Measurements from ENCODE around the gene FUCA2. TPM values are rescaled to one million over a fixed set of nuclear protein-coding genes. Genes with fewer than 3 reads are reported as not detected.

The FUCA2 gene
- total and polyA plus RNA-seq, 4 donors, result 24.8 to 79.3 (median 41.5) TPM

DNA sequence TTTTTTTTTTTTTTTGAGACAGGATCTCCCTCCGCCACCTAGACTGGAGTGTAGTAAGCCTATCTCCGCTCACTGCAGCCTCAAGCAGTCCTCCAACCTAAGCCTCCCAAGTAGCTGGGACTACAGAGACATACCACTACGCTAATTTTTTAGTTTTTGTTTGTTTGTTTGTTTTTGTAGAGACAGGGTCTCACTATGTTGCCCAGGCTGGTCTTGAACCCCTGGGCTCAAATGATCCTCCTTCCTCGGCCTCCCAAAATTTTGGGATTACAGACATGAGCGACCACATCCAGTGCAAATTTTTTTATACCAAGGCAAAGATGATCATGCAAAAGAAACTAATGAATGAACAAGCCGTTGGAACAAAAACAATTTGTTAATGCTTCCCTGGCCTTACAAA is 5.3 kb downstream of the FUCA2 start:
- Histone ChIP-seq H3K9ac (ENCODE audit: insufficient read depth in 1 of 2, low read length in 2 of 2) (no peak overlapping the region), H3K27me3 (ENCODE audit: control insufficient read depth in 3 of 3, insufficient read depth in 3 of 3, low read length in 2 of 3) (no peaks in the 10 kb centered on the region), H3K27ac (ENCODE audit: low read depth in 1 of 2, low read length in 1 of 2) (no peak overlapping the region), H3K4me3 (no peak overlapping the region), H3K9me3 (ENCODE audit: control insufficient read depth in 4 of 4, insufficient read depth in 3 of 4, low read length in 3 of 4) (no peaks in the 10 kb centered on the region), H3K36me3 (ENCODE audit: control insufficient read depth in 4 of 4, insufficient read depth in 4 of 4, low read length in 4 of 4) (peaks cover 9 to 30% (median 13%) of the 10 kb centered on the region in 4 donors), H3K4me1 (ENCODE audit: control insufficient read depth in 5 of 5, insufficient read depth in 5 of 5, low read length in 5 of 5) (peaks cover 0 to 12% (median 4%) of the 10 kb centered on the region in 5 donors)
- DNase-seq (no peak), ATAC-seq (ENCODE audit: insufficient read depth, low FRiP score) (no peak)
- TF ChIP-seq, protein P1, sequence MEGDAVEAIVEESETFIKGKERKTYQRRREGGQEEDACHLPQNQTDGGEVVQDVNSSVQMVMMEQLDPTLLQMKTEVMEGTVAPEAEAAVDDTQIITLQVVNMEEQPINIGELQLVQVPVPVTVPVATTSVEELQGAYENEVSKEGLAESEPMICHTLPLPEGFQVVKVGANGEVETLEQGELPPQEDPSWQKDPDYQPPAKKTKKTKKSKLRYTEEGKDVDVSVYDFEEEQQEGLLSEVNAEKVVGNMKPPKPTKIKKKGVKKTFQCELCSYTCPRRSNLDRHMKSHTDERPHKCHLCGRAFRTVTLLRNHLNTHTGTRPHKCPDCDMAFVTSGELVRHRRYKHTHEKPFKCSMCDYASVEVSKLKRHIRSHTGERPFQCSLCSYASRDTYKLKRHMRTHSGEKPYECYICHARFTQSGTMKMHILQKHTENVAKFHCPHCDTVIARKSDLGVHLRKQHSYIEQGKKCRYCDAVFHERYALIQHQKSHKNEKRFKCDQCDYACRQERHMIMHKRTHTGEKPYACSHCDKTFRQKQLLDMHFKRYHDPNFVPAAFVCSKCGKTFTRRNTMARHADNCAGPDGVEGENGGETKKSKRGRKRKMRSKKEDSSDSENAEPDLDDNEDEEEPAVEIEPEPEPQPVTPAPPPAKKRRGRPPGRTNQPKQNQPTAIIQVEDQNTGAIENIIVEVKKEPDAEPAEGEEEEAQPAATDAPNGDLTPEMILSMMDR (IDR thresholded peaks at IDR 0.05; ENCODE audit: control extremely low read depth, extremely low read depth), result no peak
- WGBS, 2 donors, result 98% methylated on average over 6 of the region's 6 CpGs

GRCh38 chr6:143505537-143505936 is 6.0 kb downstream of the FUCA2 start:
- no peaks in the 10 kb centered on the region for H3K9me3 ChIP-seq (ENCODE audit: control insufficient read depth in 4 of 4, insufficient read depth in 3 of 4, low read length in 3 of 4)
- no peaks in the 10 kb centered on the region for H3K27me3 ChIP-seq (ENCODE audit: control insufficient read depth in 3 of 3, insufficient read depth in 3 of 3, low read length in 2 of 3)
- TF ChIP-seq, protein P1 (IDR thresholded peaks at IDR 0.05; ENCODE audit: control extremely low read depth, extremely low read depth), result no peak
- H3K4me1 ChIP-seq (ENCODE audit: control insufficient read depth in 5 of 5, insufficient read depth in 5 of 5, low read length in 5 of 5), result peaks cover 0 to 5% (median 3%) of the 10 kb centered on the region in 5 donors
- peaks cover 10 to 33% (median 15%) of the 10 kb centered on the region in 4 donors for H3K36me3 ChIP-seq (ENCODE audit: control insufficient read depth in 4 of 4, insufficient read depth in 4 of 4, low read length in 4 of 4)
- no peak overlapping the region for H3K9ac ChIP-seq (ENCODE audit: insufficient read depth in 1 of 2, low read length in 2 of 2)
- 88 to 100% methylated on average over 2 of the region's 2 CpGs for WGBS, 2 donors
- no peak for DNase-seq
- H3K27ac ChIP-seq (ENCODE audit: low read depth in 1 of 2, low read length in 1 of 2), result no peak overlapping the region
- no peak for ATAC-seq (ENCODE audit: insufficient read depth, low FRiP score)
- no peak overlapping the region for H3K4me3 ChIP-seq

GRCh38 chr6:143505111-143505510 is 6.4 kb downstream of the FUCA2 start:
- no peak for DNase-seq
- Histone ChIP-seq H3K36me3 (ENCODE audit: control insufficient read depth in 4 of 4, insufficient read depth in 4 of 4, low read length in 4 of 4) (peaks cover 10 to 36% (median 18%) of the 10 kb centered on the region in 4 donors), H3K4me1 (ENCODE audit: control insufficient read depth in 5 of 5, insufficient read depth in 5 of 5, low read length in 5 of 5) (peaks cover 0 to 5% (median 0%) of the 10 kb centered on the region in 5 donors), H3K9me3 (ENCODE audit: control insufficient read depth in 4 of 4, insufficient read depth in 3 of 4, low read length in 3 of 4) (no peaks in the 10 kb centered on the region), H3K9ac (ENCODE audit: insufficient read depth in 1 of 2, low read length in 2 of 2) (no peak overlapping the region), H3K27me3 (ENCODE audit: control insufficient read depth in 3 of 3, insufficient read depth in 3 of 3, low read length in 2 of 3) (no peaks in the 10 kb centered on the region), H3K4me3 (no peak overlapping the region), H3K27ac (ENCODE audit: low read depth in 1 of 2, low read length in 1 of 2) (no peak overlapping the region)
- 85 to 97% methylated on average over 5 of the region's 5 CpGs for whole genome bisulfite sequencing, 2 donors
- TF ChIP-seq, protein P1 (IDR thresholded peaks at IDR 0.05; ENCODE audit: control extremely low read depth, extremely low read depth), result no peak
- no peak for ATAC-seq (ENCODE audit: insufficient read depth, low FRiP score)

- DNase-seq (no peak), ATAC-seq (ENCODE audit: insufficient read depth, low FRiP score) (no peak)
- H3K9me3 ChIP-seq (ENCODE audit: control insufficient read depth in 4 of 4, insufficient read depth in 3 of 4, low read length in 3 of 4), result no peaks in the 10 kb centered on the region
- no peak overlapping the region for H3K9ac ChIP-seq (ENCODE audit: insufficient read depth in 1 of 2, low read length in 2 of 2)
- WGBS, 2 donors, result 81 to 82% methylated on average over 1 of the region's 1 CpG
- H3K4me3 ChIP-seq, result no peak overlapping the region
- peaks cover 0 to 3% (median 0%) of the 10 kb centered on the region in 5 donors for H3K4me1 ChIP-seq (ENCODE audit: control insufficient read depth in 5 of 5, insufficient read depth in 5 of 5, low read length in 5 of 5)
- no peak overlapping the region for H3K27ac ChIP-seq (ENCODE audit: low read depth in 1 of 2, low read length in 1 of 2)
- no peaks in the 10 kb centered on the region for H3K27me3 ChIP-seq (ENCODE audit: control insufficient read depth in 3 of 3, insufficient read depth in 3 of 3, low read length in 2 of 3)
- peaks cover 15 to 43% (median 22%) of the 10 kb centered on the region in 4 donors for H3K36me3 ChIP-seq (ENCODE audit: control insufficient read depth in 4 of 4, insufficient read depth in 4 of 4, low read length in 4 of 4)
- TF ChIP-seq, protein P1 (IDR thresholded peaks at IDR 0.05; ENCODE audit: control extremely low read depth, extremely low read depth), result no peak
These were observed 7.2 kb downstream of the FUCA2 start for GRCh38 chr6:143504369-143504768.
